Limb (tissue), 2 donors: ENCODE measurements around the gene MS4A14.
"Not testable (repeated sequence)": the region's sequence is repeated elsewhere in the genome, so short reads cannot be mapped to it uniquely, and the experiment has no call there.

Source experiments
- DNase-seq, 2 donors: peaks; one replicate each; pipeline ENCODE4 v3.0.0-alpha.2; 2016; ENCODE audit errors: extremely low spot score in 2 of 2

Gene MS4A14

GRCh38 chr11:60389279-60389910 is 6.9 kb upstream of the MS4A14 start:
- no peak for DNase-seq

GRCh38 chr11:60390419-60390818 is 5.8 kb upstream of the MS4A14 start:
- DNase-seq: no peak

- DNase-seq: no peak
Observed at GRCh38 chr11:60392361-60392760, 3.9 kb upstream of the MS4A14 start.

GRCh38 chr11:60393016-60393415 is 3.2 kb upstream of the MS4A14 start:
- no peak for DNase-seq

- DNase-seq: no peak
Observed at GRCh38 chr11:60394666-60395380, 1.4 kb upstream of the MS4A14 start.

- DNase-seq: no peak
Observed at GRCh38 chr11:60396799-60397198, 540 bp downstream of the MS4A14 start.

- no peak for DNase-seq
Observed at GRCh38 chr11:60420015-60420414, 23.8 kb downstream of the MS4A14 start.

GRCh38 chr11:60422609-60423008 is 26.4 kb downstream of the MS4A14 start:
- DNase-seq: no peak

GRCh38 chr11:60428517-60428916 is 32.3 kb downstream of the MS4A14 start:
- DNase-seq: no peak

GRCh38 chr11:60429272-60429671 is 33.0 kb downstream of the MS4A14 start, which contains the start of gene MS4A5:
MS4A5 (plus strand) TSS chr11:60429572; CDS start chr11:60429675, 103 bp downstream.
- DNase-seq: no peak

- DNase-seq: no peak
Observed at GRCh38 chr11:60431251-60431650, 35.0 kb downstream of the MS4A14 start.

- DNase-seq: no peak
Observed at GRCh38 chr11:60433401-60433800, 37.1 kb downstream of the MS4A14 start.

GRCh38 chr11:60447070-60447469 is 50.8 kb downstream of the MS4A14 start:
- no peak for DNase-seq

GRCh38 chr11:60447846-60448245 is 51.6 kb downstream of the MS4A14 start:
- no peak for DNase-seq

GRCh38 chr11:60451185-60451584 is 54.9 kb downstream of the MS4A14 start:
- DNase-seq: not testable (repeated sequence)

GRCh38 chr11:60454212-60454611 is 58.0 kb downstream of the MS4A14 start:
- no peak for DNase-seq

- DNase-seq: no peak
Observed at GRCh38 chr11:60455531-60456042, 59.3 kb downstream of the MS4A14 start, which contains the start of gene MS4A1. MS4A1 (plus strand) TSS chr11:60455847; CDS start chr11:60462375, 6,528 bp downstream.

GRCh38 chr11:60457576-60457975 is 61.3 kb downstream of the MS4A14 start:
- no peak for DNase-seq

- DNase-seq: no peak
Observed at GRCh38 chr11:60459345-60459744, 63.1 kb downstream of the MS4A14 start.
